ENCODE data around the gene E2F3. TPM values are rescaled to one million over a fixed set of nuclear protein-coding genes. Genes with fewer than 3 reads are reported as not detected.

The E2F3 gene
- total RNA-seq = 2.3 and 2.9 TPM in 2 replicates

DNA sequence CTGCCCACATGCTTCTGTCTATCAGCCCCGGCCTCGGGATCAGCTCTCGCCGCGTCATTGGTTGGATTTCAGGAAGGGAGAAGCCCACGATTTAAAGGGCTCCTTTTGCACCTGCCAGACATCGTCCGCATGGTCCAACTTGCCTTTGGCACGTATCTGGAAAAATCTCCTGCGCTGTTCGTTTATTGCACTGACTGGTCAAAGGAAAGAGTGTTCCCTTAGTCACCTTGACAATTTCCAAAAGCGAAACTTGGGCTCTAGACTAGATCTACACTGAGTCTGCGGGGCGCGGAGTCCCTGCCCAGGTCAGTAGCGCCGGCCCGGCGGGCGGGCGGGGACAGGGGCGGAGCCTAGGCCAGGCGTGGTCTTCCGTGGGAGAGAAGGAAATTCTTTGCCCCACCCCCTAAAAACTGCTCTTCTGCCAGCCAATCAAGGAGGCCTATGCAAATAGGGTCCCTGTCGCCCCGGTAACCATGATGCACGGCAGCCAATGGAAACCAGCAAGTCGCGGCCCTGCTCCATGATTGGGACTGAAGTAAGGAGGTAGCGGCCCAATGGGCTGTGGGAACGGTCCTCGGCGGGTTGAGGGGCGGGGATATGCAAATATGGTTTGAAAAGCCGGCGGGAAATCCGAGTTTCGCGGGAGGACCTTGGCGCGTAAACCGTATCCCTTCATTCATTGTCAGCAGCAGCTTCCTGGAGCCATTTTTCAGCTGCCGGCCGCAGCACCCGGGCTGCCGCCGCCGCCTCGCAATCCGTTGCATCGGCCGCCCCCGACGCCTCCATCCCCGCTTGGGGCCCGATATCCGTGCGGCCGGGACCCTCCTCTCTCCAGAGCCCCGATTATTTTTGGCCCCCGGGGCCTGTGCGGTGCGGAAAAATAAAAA lies at the start of gene E2F3:
E2F3 (plus strand) TSS at position 675 of the 887 bp plus-strand sequence. CDS start 354 bp downstream, outside the sequence.

DNA sequence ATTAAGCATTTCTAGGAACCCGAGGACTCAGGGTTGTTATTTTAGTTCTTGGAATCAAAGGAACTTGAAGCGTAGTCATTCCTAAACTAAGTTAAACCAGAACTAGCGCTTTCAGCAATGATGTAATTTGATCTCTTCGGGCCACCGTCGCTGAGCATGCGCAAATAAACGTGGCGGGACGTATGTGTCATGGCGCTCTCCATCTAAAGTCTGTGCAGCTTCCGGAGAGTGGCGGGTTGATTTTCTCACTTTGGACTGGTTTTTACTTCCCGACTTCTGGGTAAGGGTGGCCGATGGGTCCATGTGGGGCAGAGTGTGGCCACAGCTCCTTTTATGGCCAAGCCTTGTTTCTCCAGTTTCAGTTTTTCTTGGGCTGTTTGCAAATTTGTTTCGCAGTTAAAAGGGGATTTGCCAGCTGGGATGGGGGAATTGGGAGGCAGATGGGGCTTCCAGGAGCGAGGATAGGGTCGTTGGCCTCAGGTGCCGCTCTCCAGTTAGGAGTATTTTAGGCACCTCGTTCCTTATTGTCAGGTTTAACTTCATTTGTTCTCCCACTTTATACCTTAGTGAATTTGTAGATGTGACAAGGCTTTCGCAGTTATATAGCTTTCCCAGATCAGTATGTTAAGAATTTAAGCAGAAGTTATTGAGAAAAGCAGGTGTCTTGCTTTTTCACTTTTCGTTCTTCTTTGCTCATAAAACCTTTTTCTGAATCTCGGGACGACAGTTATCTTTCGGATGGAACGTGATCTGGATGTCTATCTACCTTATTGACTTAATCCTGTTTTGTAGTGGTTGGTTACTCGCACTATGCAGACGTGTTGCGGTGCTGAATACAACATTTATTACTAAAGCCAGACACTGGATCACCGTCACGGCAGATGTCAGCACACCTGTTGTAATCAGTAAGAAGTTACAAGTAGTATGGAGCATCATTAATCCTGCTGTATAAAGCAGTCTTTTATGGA lies 132.9 kb downstream of the E2F3 start, which contains the start of gene CDKAL1:
CDKAL1 (plus strand) TSS at position 163 of the 968 bp plus-strand sequence. CDS start 11,894 bp downstream, outside the sequence.

Other genes starting within 250 kb of the E2F3 start
- gene MBOAT1, start 189.4 kb upstream of the E2F3 start, total RNA-seq = 11.0 and 12.7 TPM in 2 replicates
- 11.2 and 15.8 TPM in 2 replicates for gene CDKAL1, start 132.6 kb downstream of the E2F3 start, total RNA-seq